Liver (tissue), 9 donors: ENCODE results near the gene RWDD1. TPM values are rescaled to one million over a fixed set of nuclear protein-coding genes. Genes with fewer than 3 reads are reported as not detected.
A peak's percentile ranks its signal among the peaks of the same experiment; 100 is the strongest.

Experiments used
- DNase-seq: peaks from one replicate; pipeline ENCODE4 v3.0.0-alpha.2; 2017; ENCODE audit warnings: low spot score
- H3K27ac ChIP-seq, 2 donors: one replicate each; pipeline ENCODE4 v1.7.0; 2013; ENCODE audit warnings: inconsistent platforms in 2 of 2, low read length in 2 of 2, control low read depth in 1 of 2, low read depth in 1 of 2, mild to moderate bottlenecking in 1 of 2
- H3K27me3 ChIP-seq, 4 donors: one replicate each; pipeline versions ENCODE4 v1.6.1 to v1.7.0; 2013; ENCODE audit warnings: low read length in 3 of 4, inconsistent platforms in 1 of 4, mild to moderate bottlenecking in 1 of 4, moderate library complexity in 1 of 4; ENCODE audit not compliant: control insufficient read depth in 4 of 4, insufficient read depth in 4 of 4
- H3K36me3 ChIP-seq, 4 donors: one replicate each; pipeline versions ENCODE4 v1.6.1 to v1.7.0; 2013; ENCODE audit warnings: low read length in 3 of 4, mild to moderate bottlenecking in 3 of 4, low read depth in 1 of 4, moderate library complexity in 1 of 4; ENCODE audit not compliant: control insufficient read depth in 4 of 4, insufficient read depth in 3 of 4
- H3K4me1 ChIP-seq, 4 donors: one replicate each; pipeline versions ENCODE4 v1.6.1 to v1.7.0; 2013; ENCODE audit warnings: low read length in 3 of 4, mild to moderate bottlenecking in 3 of 4, moderate library complexity in 1 of 4; ENCODE audit not compliant: control insufficient read depth in 4 of 4, insufficient read depth in 4 of 4
- H3K4me3 ChIP-seq, 3 donors: one replicate each; pipeline versions ENCODE4 v1.6.1 to v1.7.0; 2013; ENCODE audit warnings: low read length in 3 of 3, control low read depth in 1 of 3, low read depth in 1 of 3, mild to moderate bottlenecking in 1 of 3
- H3K9ac ChIP-seq, 2 donors: one replicate each; pipeline ENCODE4 v1.7.0; 2013; ENCODE audit warnings: low read length in 2 of 2, mild to moderate bottlenecking in 2 of 2, moderate library complexity in 2 of 2, control low read depth in 1 of 2, low read depth in 1 of 2
- H3K9me3 ChIP-seq, 4 donors: one replicate each; pipeline versions ENCODE4 v1.6.1 to v1.7.0; 2013; ENCODE audit warnings: low read length in 3 of 4; ENCODE audit not compliant: control insufficient read depth in 4 of 4
- EGR1 ChIP-seq, 2 donors: IDR thresholded peaks; 2 replicates each; pipeline ENCODE4 v1.6.1; 2016 to 2018; ENCODE audit warnings: antibody characterized with exemption in 2 of 2, low read depth in 2 of 2
- FOXA1 ChIP-seq: IDR thresholded peaks from 2 replicates; pipeline ENCODE4 v1.6.1; 2016; ENCODE audit warnings: antibody characterized with exemption
- FOXA2 ChIP-seq: IDR thresholded peaks from 2 replicates; pipeline ENCODE4 v1.6.1; 2016; ENCODE audit warnings: antibody characterized with exemption
- GABPA ChIP-seq, 2 donors: IDR thresholded peaks in 1 of 2; conservative IDR thresholded peaks in 1 of 2; 2 replicates each; pipeline ENCODE4 v1.6.1; 2016; ENCODE audit warnings: antibody characterized with exemption in 2 of 2, mild to moderate bottlenecking in 1 of 2, moderate library complexity in 1 of 2
- HNF4A ChIP-seq, 2 donors: conservative IDR thresholded peaks; 2 replicates each; pipeline ENCODE4 v1.6.1; 2016; ENCODE audit warnings: antibody characterized with exemption in 2 of 2, mild to moderate bottlenecking in 2 of 2
- HNF4G ChIP-seq: IDR thresholded peaks from 2 replicates; pipeline ENCODE4 v1.6.1; 2016; ENCODE audit warnings: antibody characterized with exemption
- JUND ChIP-seq, 2 donors: IDR thresholded peaks; 2 replicates each; pipeline ENCODE4 v1.6.1; 2016; ENCODE audit warnings: antibody characterized with exemption in 2 of 2
- NR2F2 ChIP-seq: IDR thresholded peaks from 2 replicates; pipeline ENCODE4 v1.6.1; 2016; ENCODE audit warnings: antibody characterized with exemption
- RXRA ChIP-seq, 2 donors: IDR thresholded peaks; 2 replicates each; pipeline ENCODE4 v1.6.1; 2017 to 2018; ENCODE audit warnings: antibody characterized with exemption in 2 of 2, mild to moderate bottlenecking in 1 of 2
- SP1 ChIP-seq: IDR thresholded peaks from 2 replicates; pipeline ENCODE4 v1.6.1; 2018; ENCODE audit warnings: antibody characterized with exemption, mild to moderate bottlenecking
- TAF1 ChIP-seq: conservative IDR thresholded peaks from 2 replicates; pipeline ENCODE4 v1.6.1; 2016; ENCODE audit warnings: antibody characterized with exemption, mild to moderate bottlenecking
- YY1 ChIP-seq: IDR thresholded peaks from 2 replicates; pipeline ENCODE4 v1.6.1; 2016; ENCODE audit warnings: antibody characterized with exemption, mild to moderate bottlenecking
- WGBS: extraction: QIAGEN DNeasy Blood & Tissue Kit; methylation state at CpG from one replicate; pipeline ENCODE4 v1.1.7; 2013; 5-methylcytosine and 5-hydroxymethylcytosine counted together
- polyA plus RNA-seq, 2 donors: library from polyadenylated mRNA; stranded (reverse) in 1 of 2; unstranded in 1 of 2; fragments of 200-250 nt in 1 of 2; fragments of >200 nt in 1 of 2; fragmentation: Nextera tagmentation in 1 of 2; extraction: Ambion mirVana in 1 of 2; gene quantifications; one replicate each; pipeline versions ENCODE4 v1.2.1 to v1.2.3, GENCODE V29; 2013 to 2015
- total RNA-seq, 2 donors: library from RNA; depleted of rRNA; stranded (reverse); fragments of >200 nt; gene quantifications; one replicate each; pipeline ENCODE4 v1.2.3, GENCODE V29; 2014
- TF ChIP-seq, protein P1 (sequence below): IDR thresholded peaks from 2 replicates; pipeline ENCODE4 v1.6.1; 2016; ENCODE audit warnings: antibody characterized with exemption
- TF ChIP-seq, protein P2 (sequence below): IDR thresholded peaks from 2 replicates; pipeline ENCODE4 v1.6.1; 2016; ENCODE audit warnings: antibody characterized with exemption
- TF ChIP-seq, protein P3 (sequence below): IDR thresholded peaks from 2 replicates; pipeline ENCODE4 v1.6.1; 2016; ENCODE audit warnings: antibody characterized with exemption, mild to moderate bottlenecking
- TF ChIP-seq, protein P4 (sequence below): IDR thresholded peaks from 2 replicates; pipeline ENCODE4 v1.6.1; 2016; ENCODE audit warnings: antibody characterized with exemption
- TF ChIP-seq, protein P5 (sequence below): fragments of 150-350 bp; IDR thresholded peaks from 2 replicates; pipeline ENCODE4 v1.5.1; 2017; ENCODE audit warnings: improper control_type of control experiment, low read depth, low read length; ENCODE audit not compliant: missing input control
- donor health status: healthy.
- donor health status: healthy.
- donor health status: healthy.
- donor health status: healthy.
- donor health status: healthy.

The RWDD1 gene
- total and polyA plus RNA-seq, 4 donors = 7.0 to 52.7 (median 10.9) TPM

DNA sequence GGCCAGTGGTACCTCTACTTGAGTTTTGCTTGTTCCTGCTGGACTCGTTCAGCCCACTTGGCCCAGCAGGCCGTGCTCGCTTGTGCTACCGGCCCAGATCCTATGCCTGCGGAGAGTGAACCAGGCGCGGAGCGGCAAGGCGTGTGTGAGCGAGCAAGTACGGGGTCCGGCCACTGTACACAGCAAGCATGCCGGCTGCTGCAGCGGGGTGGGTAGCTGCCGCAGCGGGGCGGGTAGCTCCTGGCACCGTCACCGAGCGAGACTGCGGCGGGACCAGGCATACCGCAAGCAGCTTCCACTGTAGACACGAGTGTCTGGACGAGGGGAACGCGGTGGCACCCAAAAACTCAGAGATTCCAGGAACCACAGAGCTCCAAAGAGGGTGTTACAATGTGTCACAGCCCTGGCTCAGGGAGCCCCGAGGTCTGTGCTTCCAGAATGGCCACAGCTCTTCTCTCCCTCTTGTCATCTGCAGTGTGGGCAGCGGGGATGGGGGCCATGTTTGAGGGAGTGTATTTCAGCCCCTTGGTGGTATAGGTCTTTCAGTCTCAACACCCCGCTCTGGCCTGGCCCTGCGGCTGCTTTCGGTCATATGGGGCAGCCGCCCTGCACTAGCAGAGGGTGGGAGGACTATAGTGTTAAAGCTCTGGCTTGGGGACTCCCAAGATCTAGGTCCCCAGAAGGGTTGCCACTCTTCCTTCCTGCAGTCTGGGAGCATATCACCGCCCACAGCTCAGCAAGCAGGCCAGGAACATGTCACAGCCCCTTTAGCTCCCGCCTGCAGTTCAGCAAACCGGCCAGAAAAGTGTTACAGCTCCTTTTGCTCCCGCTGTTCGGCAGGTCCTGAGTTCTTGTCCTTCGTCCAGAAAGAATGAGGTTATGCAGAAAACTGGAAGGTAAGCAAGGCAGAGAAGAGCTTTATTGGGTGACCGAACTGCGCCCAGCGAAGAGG lies 6.1 kb upstream of the RWDD1 start:
- TF ChIP-seq HNF4G (no peak), EGR1 (IDR thresholded peaks at IDR 0.05; ENCODE audit: low read depth in 2 of 2) (no peak), TAF1 (no peak), YY1 (no peak), HNF4A (conservative IDR thresholded peaks at IDR 0.05) (no peak), FOXA1 (no peak), SP1 (no peak), NR2F2 (no peak), RXRA (IDR thresholded peaks at IDR 0.05) (no peak), GABPA (IDR thresholded peaks at IDR 0.05 in 1 of 2, conservative IDR thresholded peaks at IDR 0.05 in 1 of 2) (no peak), JUND (IDR thresholded peaks at IDR 0.05) (no peak), FOXA2 (no peak)
- TF ChIP-seq, protein P1, sequence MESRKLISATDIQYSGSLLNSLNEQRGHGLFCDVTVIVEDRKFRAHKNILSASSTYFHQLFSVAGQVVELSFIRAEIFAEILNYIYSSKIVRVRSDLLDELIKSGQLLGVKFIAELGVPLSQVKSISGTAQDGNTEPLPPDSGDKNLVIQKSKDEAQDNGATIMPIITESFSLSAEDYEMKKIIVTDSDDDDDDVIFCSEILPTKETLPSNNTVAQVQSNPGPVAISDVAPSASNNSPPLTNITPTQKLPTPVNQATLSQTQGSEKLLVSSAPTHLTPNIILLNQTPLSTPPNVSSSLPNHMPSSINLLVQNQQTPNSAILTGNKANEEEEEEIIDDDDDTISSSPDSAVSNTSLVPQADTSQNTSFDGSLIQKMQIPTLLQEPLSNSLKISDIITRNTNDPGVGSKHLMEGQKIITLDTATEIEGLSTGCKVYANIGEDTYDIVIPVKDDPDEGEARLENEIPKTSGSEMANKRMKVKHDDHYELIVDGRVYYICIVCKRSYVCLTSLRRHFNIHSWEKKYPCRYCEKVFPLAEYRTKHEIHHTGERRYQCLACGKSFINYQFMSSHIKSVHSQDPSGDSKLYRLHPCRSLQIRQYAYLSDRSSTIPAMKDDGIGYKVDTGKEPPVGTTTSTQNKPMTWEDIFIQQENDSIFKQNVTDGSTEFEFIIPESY = no peak
- TF ChIP-seq, protein P2, sequence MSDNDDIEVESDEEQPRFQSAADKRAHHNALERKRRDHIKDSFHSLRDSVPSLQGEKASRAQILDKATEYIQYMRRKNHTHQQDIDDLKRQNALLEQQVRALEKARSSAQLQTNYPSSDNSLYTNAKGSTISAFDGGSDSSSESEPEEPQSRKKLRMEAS = no peak
- no peak for DNase-seq
- Histone ChIP-seq H3K4me1 (peaks cover 0 to 10% (median 4%) of the 10 kb centered on the region in 4 donors), H3K27ac (no peak overlapping the region), H3K27me3 (peaks cover 0 to 3% (median 0%) of the 10 kb centered on the region in 4 donors), H3K4me3 (peak overlapping the region in 1 of 3 donors; percentile 20), H3K9ac (no peak overlapping the region), H3K36me3 (no peaks in the 10 kb centered on the region), H3K9me3 (no peaks in the 10 kb centered on the region)
- 52% methylated on average over 42 of the region's 42 CpGs for WGBS

DNA sequence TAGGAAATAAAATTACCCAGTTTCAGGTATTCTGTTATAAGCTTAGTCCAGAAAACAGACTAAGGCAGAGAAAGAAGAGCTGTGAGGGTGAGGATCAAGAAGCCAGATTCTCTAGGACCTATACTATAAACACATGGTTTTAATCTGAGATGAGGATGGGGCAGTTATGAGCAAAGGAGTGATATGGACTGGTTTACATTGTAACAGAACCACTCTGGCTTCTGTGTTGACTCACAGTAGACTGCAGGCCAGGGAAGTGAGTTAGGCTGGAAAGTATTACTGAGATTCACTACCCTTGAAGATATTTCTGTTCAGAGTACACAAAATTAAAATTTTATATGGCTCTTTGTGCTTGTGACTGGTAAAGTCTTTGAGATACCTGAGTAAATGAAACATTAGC lies 3.2 kb upstream of the RWDD1 start:
- Histone ChIP-seq H3K27me3 (peaks cover 0 to 3% (median 0%) of the 10 kb centered on the region in 4 donors), H3K4me3 (no peak overlapping the region), H3K9me3 (no peaks in the 10 kb centered on the region), H3K4me1 (peaks cover 0 to 19% (median 14%) of the 10 kb centered on the region in 4 donors), H3K9ac (no peak overlapping the region), H3K27ac (no peak overlapping the region), H3K36me3 (no peaks in the 10 kb centered on the region)
- TF ChIP-seq GABPA (IDR thresholded peaks at IDR 0.05 in 1 of 2, conservative IDR thresholded peaks at IDR 0.05 in 1 of 2) = no peak
- TF ChIP-seq, protein P3, sequence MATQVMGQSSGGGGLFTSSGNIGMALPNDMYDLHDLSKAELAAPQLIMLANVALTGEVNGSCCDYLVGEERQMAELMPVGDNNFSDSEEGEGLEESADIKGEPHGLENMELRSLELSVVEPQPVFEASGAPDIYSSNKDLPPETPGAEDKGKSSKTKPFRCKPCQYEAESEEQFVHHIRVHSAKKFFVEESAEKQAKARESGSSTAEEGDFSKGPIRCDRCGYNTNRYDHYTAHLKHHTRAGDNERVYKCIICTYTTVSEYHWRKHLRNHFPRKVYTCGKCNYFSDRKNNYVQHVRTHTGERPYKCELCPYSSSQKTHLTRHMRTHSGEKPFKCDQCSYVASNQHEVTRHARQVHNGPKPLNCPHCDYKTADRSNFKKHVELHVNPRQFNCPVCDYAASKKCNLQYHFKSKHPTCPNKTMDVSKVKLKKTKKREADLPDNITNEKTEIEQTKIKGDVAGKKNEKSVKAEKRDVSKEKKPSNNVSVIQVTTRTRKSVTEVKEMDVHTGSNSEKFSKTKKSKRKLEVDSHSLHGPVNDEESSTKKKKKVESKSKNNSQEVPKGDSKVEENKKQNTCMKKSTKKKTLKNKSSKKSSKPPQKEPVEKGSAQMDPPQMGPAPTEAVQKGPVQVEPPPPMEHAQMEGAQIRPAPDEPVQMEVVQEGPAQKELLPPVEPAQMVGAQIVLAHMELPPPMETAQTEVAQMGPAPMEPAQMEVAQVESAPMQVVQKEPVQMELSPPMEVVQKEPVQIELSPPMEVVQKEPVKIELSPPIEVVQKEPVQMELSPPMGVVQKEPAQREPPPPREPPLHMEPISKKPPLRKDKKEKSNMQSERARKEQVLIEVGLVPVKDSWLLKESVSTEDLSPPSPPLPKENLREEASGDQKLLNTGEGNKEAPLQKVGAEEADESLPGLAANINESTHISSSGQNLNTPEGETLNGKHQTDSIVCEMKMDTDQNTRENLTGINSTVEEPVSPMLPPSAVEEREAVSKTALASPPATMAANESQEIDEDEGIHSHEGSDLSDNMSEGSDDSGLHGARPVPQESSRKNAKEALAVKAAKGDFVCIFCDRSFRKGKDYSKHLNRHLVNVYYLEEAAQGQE = no peak
- TF ChIP-seq HNF4G = no peak
- TF ChIP-seq, protein P4, sequence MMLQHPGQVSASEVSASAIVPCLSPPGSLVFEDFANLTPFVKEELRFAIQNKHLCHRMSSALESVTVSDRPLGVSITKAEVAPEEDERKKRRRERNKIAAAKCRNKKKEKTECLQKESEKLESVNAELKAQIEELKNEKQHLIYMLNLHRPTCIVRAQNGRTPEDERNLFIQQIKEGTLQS = no peak
- no peak for TF ChIP-seq FOXA1
- TF ChIP-seq, protein P5, sequence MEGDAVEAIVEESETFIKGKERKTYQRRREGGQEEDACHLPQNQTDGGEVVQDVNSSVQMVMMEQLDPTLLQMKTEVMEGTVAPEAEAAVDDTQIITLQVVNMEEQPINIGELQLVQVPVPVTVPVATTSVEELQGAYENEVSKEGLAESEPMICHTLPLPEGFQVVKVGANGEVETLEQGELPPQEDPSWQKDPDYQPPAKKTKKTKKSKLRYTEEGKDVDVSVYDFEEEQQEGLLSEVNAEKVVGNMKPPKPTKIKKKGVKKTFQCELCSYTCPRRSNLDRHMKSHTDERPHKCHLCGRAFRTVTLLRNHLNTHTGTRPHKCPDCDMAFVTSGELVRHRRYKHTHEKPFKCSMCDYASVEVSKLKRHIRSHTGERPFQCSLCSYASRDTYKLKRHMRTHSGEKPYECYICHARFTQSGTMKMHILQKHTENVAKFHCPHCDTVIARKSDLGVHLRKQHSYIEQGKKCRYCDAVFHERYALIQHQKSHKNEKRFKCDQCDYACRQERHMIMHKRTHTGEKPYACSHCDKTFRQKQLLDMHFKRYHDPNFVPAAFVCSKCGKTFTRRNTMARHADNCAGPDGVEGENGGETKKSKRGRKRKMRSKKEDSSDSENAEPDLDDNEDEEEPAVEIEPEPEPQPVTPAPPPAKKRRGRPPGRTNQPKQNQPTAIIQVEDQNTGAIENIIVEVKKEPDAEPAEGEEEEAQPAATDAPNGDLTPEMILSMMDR = no peak
- no peak for TF ChIP-seq RXRA (IDR thresholded peaks at IDR 0.05)
- TF ChIP-seq, protein P1 = no peak
- DNase-seq = no peak
